ENCODE measurements around the gene DUSP9. TPM values are rescaled to one million over a fixed set of nuclear protein-coding genes. Genes with fewer than 3 reads are reported as not detected.

Gene DUSP9
- polyA plus RNA-seq, 1 experiment = 0.06 TPM

GRCh38 chrX:153611298-153612095 is 35.5 kb upstream of the DUSP9 start:
- ChIA-PET CTCF (interaction anchor here (0.8 to 2.2 kb wide), 4 partner anchors 20 to 57 kb away, joined by 3 to 7 read pairs (median 5); no protein-coding TSS in a partner anchor), POLR2A (no interaction called here)
- no peak overlapping the region for H3K4me3 ChIP-seq (ENCODE audit: low read depth, low read length)
- no peaks in the 10 kb centered on the region for H3K36me3 ChIP-seq (ENCODE audit: control insufficient read depth, insufficient read depth, low read length)
- no peak for DNase-seq (ENCODE audit: low read depth)
- 0 out of 2 replicates have a peak, but pooled peaks cover 2% of the 10 kb centered on the region for H3K27me3 ChIP-seq (ENCODE audit: control insufficient read depth, insufficient read depth, low read length)
- TF ChIP-seq CTCF (IDR thresholded peaks at IDR 0.05; ENCODE audit: insufficient read depth, low read depth, low read length) = no peak

GRCh38 chrX:153612413-153612812 is 34.6 kb upstream of the DUSP9 start:
- CTCF ChIA-PET = interaction anchor here (1.8 kb wide), 1 partner anchor 55 kb away, joined by 7 read pairs; no protein-coding TSS in a partner anchor
- no peaks in the 10 kb centered on the region for H3K36me3 ChIP-seq (ENCODE audit: control insufficient read depth, insufficient read depth, low read length)
- DNase-seq (ENCODE audit: low read depth) = no peak
- 0 out of 2 replicates have a peak, but pooled peaks cover 2% of the 10 kb centered on the region for H3K27me3 ChIP-seq (ENCODE audit: control insufficient read depth, insufficient read depth, low read length)
- POLR2A ChIA-PET = no interaction called here
- TF ChIP-seq CTCF (IDR thresholded peaks at IDR 0.05; ENCODE audit: insufficient read depth, low read depth, low read length) = no peak
- H3K4me3 ChIP-seq (ENCODE audit: low read depth, low read length) = no peak overlapping the region

DNA sequence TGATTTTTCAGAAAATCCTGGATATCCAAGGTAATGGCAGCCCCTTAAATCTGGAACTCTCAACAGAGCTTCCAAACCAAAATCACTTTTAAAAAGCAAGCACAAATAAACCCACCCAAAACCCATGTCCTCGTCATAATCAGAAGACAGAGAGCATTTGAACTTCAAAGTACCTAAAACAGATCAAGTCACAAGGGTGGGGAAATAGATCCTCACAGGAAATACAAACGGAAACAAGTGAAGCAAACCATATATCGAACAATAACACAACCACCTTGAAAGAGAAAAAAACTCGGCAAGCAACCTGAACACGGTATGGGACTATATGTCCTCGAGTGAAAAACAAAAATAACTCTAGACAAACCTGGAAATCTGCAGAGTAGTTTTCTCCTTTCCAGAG is 32.2 kb upstream of the DUSP9 start:
- Histone ChIP-seq H3K27me3 (ENCODE audit: control insufficient read depth, insufficient read depth, low read length) (0 out of 2 replicates have a peak, but pooled peaks cover 2% of the 10 kb centered on the region), H3K36me3 (ENCODE audit: control insufficient read depth, insufficient read depth, low read length) (no peaks in the 10 kb centered on the region), H3K4me3 (ENCODE audit: low read depth, low read length) (no peak overlapping the region)
- TF ChIP-seq CTCF (IDR thresholded peaks at IDR 0.05; ENCODE audit: insufficient read depth, low read depth, low read length) = no peak
- DNase-seq (ENCODE audit: low read depth) = no peak
- ChIA-PET CTCF (interaction anchor here (1.1 kb wide), 1 partner anchor 8 kb away, joined by 4 read pairs; no protein-coding TSS in a partner anchor), POLR2A (no interaction called here)

GRCh38 chrX:153620576-153620975 is 26.4 kb upstream of the DUSP9 start:
- POLR2A ChIA-PET = no interaction called here
- TF ChIP-seq CTCF (IDR thresholded peaks at IDR 0.05; ENCODE audit: insufficient read depth, low read depth, low read length) = no peak
- no peaks in the 10 kb centered on the region for H3K36me3 ChIP-seq (ENCODE audit: control insufficient read depth, insufficient read depth, low read length)
- no peak for DNase-seq (ENCODE audit: low read depth)
- 0 out of 2 replicates have a peak, but pooled peaks cover 2% of the 10 kb centered on the region for H3K27me3 ChIP-seq (ENCODE audit: control insufficient read depth, insufficient read depth, low read length)
- CTCF ChIA-PET = no interaction called here
- no peak overlapping the region for H3K4me3 ChIP-seq (ENCODE audit: low read depth, low read length)

- 0 out of 2 replicates have a peak, but pooled peaks cover 2% of the 10 kb centered on the region for H3K27me3 ChIP-seq (ENCODE audit: control insufficient read depth, insufficient read depth, low read length)
- no peak overlapping the region for H3K4me3 ChIP-seq (ENCODE audit: low read depth, low read length)
- ChIA-PET CTCF (no interaction called here), POLR2A (no interaction called here)
- no peak for DNase-seq (ENCODE audit: low read depth)
- TF ChIP-seq CTCF (IDR thresholded peaks at IDR 0.05; ENCODE audit: insufficient read depth, low read depth, low read length) = no peak
- H3K36me3 ChIP-seq (ENCODE audit: control insufficient read depth, insufficient read depth, low read length) = no peaks in the 10 kb centered on the region
These were observed 24.9 kb upstream of the DUSP9 start for GRCh38 chrX:153621949-153622598.

Data from BJ (cell line).